Measurements from ENCODE around the gene ELAVL3. TPM values are rescaled to one million over a fixed set of nuclear protein-coding genes. Genes with fewer than 3 reads are reported as not detected.
"Not testable (repeated sequence)": the region's sequence is repeated elsewhere in the genome, so short reads cannot be mapped to it uniquely, and the experiment has no call there.

The ELAVL3 gene
- total RNA-seq, 2 donors from 2014 or later: 0.15 to 0.61 TPM

- peak; percentile 83 to 85 for DNase-seq
- intact Hi-C loops (cut with DNase I, micrococcal nuclease): no loop called here
- peak; percentile 76 for ATAC-seq
Measured at GRCh38 chr19:11422163-11423065, 58.4 kb downstream of the ELAVL3 start.

DNA sequence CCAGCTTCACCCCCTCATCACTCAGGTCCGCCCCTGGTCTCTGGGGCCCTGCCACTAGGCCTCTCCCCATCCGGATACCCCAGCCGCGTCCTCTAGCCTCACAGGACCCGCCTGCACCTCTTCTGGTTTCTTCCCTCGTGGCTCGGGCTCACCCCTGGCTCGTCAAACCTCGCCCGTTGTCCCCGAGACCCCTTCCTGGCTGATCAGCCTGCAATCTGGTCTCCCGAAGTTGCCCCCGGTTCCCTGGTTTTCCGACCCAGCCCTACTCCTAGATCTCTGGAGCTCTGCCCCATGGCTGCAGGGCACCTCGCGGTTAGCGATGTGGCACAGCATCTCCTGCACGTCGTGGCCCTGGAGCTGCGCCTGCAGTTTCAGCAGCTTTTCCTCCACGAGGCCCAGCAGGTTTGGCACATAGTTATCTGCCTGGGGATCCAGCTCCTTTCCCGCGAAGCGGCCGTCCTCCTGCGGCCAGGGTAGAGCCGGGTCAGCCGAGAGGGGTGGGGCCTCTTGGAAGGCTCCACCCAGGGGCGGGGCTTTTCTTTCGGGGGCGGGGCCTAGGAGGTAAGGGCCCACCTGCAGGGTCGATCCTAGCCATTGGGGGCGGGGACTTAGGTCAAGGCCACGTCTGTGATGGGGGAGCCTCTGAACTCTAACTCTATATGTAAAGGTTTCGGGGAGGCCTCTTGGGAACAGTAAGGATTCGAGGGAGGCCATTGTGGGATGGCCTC is 59.3 kb downstream of the ELAVL3 start:
- intact Hi-C loops (cut with DNase I, micrococcal nuclease): no loop called here
- DNase-seq (peak in 1 of 2 donors; percentile 52), ATAC-seq (peak; percentile 36)

- ATAC-seq: no peak
- DNase-seq: peak in 1 of 2 donors; percentile 31
- intact Hi-C loops (cut with DNase I, micrococcal nuclease): no loop called here
Measured at GRCh38 chr19:11420429-11421370, 60.1 kb downstream of the ELAVL3 start.

DNA sequence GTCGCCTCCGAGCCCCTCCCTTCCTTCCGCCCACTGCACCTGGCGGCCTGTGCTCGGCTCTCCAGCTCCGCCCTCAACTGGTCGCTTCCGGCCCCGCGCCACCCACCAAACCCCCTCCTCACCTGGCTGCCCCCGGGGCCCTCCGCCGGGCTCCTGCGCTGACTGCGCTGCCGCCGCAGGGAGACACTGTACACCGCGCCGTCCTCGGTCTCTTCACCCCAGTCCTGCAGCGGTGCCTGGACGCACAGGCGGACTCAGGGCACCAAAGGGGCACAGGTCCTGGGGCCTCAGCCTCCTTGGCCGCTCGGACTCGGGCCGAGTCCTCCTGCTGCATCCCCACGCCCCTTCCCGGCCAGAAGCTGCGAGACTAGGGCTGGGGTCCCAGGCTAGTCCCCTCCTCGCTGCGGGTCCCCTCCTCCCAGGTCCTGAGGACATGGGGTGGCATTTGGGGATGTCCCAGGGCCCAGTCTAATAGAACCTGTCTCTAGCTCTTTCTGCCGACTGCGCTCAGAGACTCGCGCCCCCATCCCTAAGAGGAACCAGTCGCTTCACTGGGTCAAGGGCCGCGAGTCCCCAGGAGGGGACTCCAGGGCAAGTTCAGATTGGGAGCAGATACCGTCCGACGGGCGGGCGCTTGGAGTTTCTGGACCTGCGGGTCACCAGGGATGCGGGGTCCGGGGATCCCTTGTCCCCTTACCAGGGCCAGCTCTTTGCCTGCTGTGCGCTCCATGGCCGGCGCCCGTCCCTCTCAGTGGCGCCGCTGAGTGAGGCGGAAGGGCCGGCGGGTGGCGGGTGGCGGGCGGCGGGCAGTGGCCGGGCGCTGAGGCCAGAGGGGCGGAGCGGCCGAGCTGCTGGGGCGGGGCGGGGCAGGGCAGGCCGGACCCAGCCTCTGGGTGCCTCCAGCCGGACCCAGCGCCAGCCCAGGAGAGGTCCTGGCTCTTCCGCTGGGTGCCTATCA is 62.0 kb downstream of the ELAVL3 start, which contains the start of gene RGL3:
RGL3 (minus strand) TSS at position 766 of the 958 bp plus-strand sequence; CDS start at position 730, 36 bp downstream.
- intact Hi-C loops (cut with DNase I, micrococcal nuclease): no loop called here
- ATAC-seq: peak; percentile 63
- peak in 1 of 2 donors; percentile 51 for DNase-seq

- intact Hi-C loops (cut with DNase I, micrococcal nuclease): no loop called here
- peak; percentile 12 for ATAC-seq
- DNase-seq: no peak
Measured at GRCh38 chr19:11418094-11418548, 62.7 kb downstream of the ELAVL3 start.

- intact Hi-C loops (cut with DNase I, micrococcal nuclease): no loop called here
- DNase-seq (no peak), ATAC-seq (no peak)
Measured at GRCh38 chr19:11416346-11417052, 64.3 kb downstream of the ELAVL3 start.

DNA sequence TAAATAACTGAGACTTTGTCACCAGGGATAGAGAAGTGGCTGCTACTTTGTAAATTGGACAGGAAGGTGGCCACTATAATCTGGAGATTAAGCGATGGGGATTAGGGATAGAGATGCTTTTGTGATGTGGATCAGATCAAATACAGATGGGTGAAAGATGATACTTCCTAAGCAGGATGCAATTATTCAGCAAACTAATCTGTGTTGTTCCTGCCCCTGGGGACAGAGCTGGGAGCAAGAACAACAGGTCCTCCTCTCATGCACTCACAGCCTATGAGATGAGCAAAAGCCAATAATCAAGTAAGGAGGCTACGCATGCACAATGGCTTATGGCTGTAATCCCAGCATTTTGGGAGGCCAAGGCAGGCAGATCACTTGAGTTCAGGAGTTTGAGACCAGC is 66.3 kb downstream of the ELAVL3 start:
- DNase-seq: no peak
- intact Hi-C loops (cut with DNase I, micrococcal nuclease): no loop called here
- no peak for ATAC-seq

- no peak for ATAC-seq
- intact Hi-C loops (cut with DNase I, micrococcal nuclease): no loop called here
- DNase-seq: no peak
Measured at GRCh38 chr19:11410682-11411081, 70.2 kb downstream of the ELAVL3 start.

GRCh38 chr19:11408591-11408990 is 72.3 kb downstream of the ELAVL3 start:
- intact Hi-C loops (cut with DNase I, micrococcal nuclease): no loop called here
- ATAC-seq (no peak), DNase-seq (no peak)

DNA sequence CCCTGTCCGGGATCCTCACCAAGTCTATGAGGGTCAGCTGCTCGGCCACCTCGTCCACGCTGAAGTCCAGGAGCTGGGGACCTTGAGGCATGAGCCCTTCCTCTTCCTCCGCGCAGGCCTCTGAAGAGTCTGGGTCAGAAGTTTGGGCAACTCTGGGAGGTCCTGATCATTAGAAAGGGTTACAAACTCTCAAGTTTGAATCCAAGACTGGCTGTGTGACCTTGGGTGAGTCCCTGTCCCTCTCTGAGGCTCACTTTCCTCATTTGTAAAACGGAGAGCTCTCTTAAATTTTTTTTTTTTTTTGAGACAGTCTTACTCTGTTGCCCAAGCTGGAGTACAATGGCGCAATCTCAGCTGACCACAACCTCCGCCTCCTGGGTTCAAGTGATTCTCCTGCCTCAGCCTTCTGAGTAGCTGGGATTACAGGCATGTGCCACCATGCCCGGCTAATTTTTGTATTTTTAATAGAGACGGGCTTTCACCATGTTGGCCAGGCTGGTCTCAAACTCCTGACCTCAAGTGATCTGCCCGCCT is 74.1 kb downstream of the ELAVL3 start:
- intact Hi-C loops (cut with DNase I, micrococcal nuclease); ATAC-seq; DNase-seq: not testable (repeated sequence)

DNA sequence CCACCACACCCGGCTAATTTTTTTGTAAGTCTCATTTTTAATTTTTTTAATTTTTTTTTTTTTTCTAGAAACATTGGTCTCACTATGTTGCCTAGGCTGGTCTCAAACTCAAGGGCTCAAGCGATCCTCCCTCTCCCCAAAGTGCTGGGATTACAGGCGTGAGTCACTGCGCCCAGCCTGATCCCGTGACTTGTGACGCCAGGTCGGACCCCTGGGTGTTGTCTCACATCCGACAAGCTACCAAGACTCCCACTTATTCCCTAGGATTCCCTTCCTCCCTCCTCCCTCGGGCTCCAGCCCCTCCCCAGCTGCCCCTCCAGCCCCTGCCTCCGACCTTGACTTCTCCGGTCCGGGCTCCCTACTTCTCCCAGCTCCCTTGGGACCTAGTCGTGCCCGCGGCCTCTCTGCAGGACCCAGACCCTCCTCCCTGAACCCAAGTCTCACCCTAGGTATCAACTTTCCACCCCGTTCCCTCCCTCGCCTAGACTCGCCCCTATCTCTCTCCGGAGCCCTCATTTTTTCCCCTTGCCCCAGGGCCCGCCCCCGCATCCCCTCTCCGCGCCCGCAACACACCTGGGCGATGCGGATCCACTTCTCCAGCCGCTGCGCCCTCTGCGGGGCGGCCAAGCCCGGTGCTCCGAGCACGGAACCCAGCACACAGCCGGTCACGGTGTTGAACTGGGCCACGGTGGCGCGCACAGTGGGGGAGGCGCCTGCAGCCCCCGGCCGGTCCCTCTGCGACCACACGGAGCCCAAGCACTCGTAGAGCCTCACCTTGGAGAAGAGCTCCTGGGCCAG is 74.8 kb downstream of the ELAVL3 start:
- DNase-seq (no peak), ATAC-seq (no peak)
- intact Hi-C loops (cut with DNase I, micrococcal nuclease): no loop called here

- ATAC-seq: no peak
- DNase-seq: no peak
- intact Hi-C loops (cut with DNase I, micrococcal nuclease): no loop called here
Measured at GRCh38 chr19:11404588-11405222, 76.1 kb downstream of the ELAVL3 start.

GRCh38 chr19:11401808-11402543 is 78.9 kb downstream of the ELAVL3 start:
- intact Hi-C loops (cut with DNase I, micrococcal nuclease): no loop called here
- ATAC-seq: no peak
- DNase-seq: no peak
